GM10248 (cell line): ENCODE data around the gene MS4A12.
"Not testable (repeated sequence)": the region's sequence is repeated elsewhere in the genome, so short reads cannot be mapped to it uniquely, and the experiment has no call there.

Source experiments
- CTCF ChIA-PET: fragments of 300-600 bp; sonication (Branson Sonifier 250); formaldehyde crosslinking; extraction: SDS; loops from one replicate; lab custom pipeline; 2021; ENCODE audit warnings: antibody characterized with exemption; lab: Yijun Ruan, JAX
- POLR2A ChIA-PET: fragments of 350-650 bp; sonication (Branson Sonifier 250); formaldehyde crosslinking; extraction: SDS; loops from one replicate; lab custom pipeline; 2020; ENCODE audit warnings: antibody characterized with exemption; lab: Yijun Ruan, JAX
- DNase-seq: peaks from one replicate; pipeline ENCODE4 v3.0.0; 2012; ENCODE audit errors: extremely low spot score
- TF ChIP-seq, protein P1 (sequence below): IDR thresholded peaks from 2 replicates; pipeline ENCODE4 v1.5.1; 2012; ENCODE audit warnings: mild to moderate bottlenecking, low read depth; ENCODE audit errors: extremely low read depth, missing control alignments, control extremely low read depth

MS4A12 gene

DNA sequence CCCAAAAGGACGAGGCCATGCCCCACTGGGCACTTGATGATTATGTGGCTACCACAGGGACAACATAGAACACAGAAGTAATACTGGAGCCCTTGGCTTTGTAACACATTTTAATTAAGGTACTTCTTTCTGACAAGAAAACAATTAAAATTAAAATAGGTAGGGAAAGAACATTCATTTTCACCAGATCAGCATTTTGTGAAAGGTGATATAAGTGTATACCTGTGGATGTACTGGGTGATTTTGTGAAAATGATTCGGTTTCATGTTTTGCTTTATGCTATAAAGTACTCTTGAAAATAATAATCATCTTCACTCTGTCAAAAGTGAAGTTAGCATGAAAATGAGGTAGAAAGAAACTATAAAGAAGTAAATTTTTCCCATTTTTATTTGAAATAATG lies 876 bp downstream of the MS4A12 start:
- CTCF ChIA-PET = interaction anchor here (1.2 kb wide), 1 partner anchor 447 kb away, joined by 3 read pairs; no protein-coding TSS in a partner anchor
- DNase-seq = no peak
- TF ChIP-seq, protein P1, sequence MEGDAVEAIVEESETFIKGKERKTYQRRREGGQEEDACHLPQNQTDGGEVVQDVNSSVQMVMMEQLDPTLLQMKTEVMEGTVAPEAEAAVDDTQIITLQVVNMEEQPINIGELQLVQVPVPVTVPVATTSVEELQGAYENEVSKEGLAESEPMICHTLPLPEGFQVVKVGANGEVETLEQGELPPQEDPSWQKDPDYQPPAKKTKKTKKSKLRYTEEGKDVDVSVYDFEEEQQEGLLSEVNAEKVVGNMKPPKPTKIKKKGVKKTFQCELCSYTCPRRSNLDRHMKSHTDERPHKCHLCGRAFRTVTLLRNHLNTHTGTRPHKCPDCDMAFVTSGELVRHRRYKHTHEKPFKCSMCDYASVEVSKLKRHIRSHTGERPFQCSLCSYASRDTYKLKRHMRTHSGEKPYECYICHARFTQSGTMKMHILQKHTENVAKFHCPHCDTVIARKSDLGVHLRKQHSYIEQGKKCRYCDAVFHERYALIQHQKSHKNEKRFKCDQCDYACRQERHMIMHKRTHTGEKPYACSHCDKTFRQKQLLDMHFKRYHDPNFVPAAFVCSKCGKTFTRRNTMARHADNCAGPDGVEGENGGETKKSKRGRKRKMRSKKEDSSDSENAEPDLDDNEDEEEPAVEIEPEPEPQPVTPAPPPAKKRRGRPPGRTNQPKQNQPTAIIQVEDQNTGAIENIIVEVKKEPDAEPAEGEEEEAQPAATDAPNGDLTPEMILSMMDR = no peak

DNA sequence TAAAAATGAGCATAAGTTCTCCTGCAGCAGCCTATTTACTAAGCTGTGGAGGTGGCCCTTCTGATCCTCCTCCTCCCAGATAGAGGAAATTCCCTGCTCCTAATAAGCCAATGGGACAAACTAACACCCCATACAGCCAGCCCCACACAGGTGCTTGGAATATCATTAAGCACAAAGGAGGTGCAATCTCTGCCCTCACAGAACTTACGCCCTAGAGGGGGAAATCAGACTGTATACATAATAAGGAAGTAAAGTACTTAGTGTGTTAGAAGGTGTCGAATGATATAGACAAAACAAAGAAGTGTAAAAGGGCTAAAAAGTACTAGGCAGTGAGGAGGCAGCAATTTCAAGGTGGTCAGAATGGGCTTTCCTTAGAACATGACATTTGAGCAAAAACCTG lies 5.8 kb downstream of the MS4A12 start:
- POLR2A ChIA-PET = no interaction called here
- DNase-seq = no peak
- CTCF ChIA-PET = no interaction called here
- TF ChIP-seq, protein P1 = no peak

More for the DNA sequence above, 876 bp downstream of the MS4A12 start:
- POLR2A ChIA-PET = no interaction called here

DNA sequence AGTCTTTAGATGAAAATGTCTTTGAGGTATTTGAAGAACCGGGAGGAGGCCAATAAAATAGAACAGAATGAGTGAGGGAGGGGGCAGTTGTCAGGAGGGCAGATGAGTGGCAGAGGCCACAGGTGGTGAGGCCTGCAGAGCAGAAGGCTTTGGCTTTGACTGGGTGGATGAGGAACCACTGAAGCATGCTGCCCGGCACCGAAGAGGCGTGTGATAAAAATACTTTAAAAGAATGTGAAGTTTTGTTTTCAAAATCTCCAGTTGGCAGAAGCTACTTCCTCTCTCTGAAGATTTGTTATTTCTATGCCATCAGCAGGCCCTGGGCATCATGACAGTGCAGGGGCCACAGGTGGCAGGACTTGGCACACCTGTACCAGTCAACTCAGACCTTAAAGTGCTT lies 6.3 kb downstream of the MS4A12 start:
- TF ChIP-seq, protein P1 = no peak
- ChIA-PET CTCF (no interaction called here), POLR2A (no interaction called here)
- no peak for DNase-seq

DNA sequence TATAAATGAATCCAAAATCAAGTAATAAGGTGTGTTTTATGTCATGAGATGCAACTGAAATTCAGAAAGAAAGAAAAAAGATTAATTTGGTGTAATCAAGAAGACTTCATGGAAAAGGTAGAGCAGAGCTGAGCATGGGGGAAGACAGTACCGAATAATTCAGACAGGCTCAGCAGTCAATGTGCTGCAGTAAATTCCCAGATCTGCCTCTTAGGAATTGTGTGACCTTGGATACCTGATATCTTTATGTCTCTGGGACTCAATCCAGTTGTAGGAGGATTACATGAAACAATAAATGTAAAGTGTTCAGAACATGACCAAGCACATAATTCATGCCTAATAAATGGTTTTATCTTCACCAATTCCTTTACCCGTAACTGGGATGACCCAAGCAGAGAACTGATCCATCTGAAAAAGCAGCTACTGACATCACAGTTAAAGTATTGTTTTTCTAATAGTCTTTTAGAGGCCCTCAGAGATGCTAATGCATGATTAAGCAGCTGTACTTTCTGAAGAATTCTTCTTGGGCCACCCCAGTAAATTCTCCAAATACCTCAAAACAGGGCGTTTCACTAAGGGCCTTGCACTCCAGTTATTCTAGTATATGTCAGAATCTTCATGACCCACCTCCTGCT lies 7.8 kb downstream of the MS4A12 start:
- POLR2A ChIA-PET = no interaction called here
- CTCF ChIA-PET = interaction anchor here (1.0 to 1.2 kb wide), 2 partner anchors 23 to 43 kb away, joined by 3 to 4 read pairs; no protein-coding TSS in a partner anchor
- DNase-seq = no peak
- TF ChIP-seq, protein P1 = no peak

DNA sequence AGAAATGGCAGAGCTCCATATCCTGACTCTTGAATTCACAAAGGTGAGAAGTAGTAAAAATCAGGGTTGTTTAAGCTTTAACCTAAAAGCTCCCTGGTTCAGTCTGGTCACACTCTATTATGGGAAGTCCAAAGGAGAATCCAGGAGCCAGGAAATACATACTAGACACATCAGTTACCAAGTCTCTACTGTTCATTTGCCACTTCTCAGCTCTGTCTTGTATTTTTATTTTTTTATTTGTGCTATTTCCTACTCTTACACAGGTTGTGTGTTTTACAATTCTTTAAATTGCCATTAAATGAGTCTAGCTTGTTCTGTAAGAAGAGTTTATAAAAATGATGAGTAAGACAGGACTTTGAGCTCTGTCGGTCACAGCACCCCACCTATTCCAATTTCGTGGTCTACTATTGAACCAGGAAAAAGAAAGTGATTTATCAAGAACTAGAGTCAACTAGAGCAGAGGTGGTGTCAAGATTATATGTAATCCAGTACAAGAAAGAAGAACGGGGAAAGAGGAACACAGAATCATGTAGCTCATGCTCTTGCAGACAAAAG lies 9.7 kb downstream of the MS4A12 start:
- no peak for DNase-seq
- ChIA-PET CTCF (interaction anchor here (0.8 to 4.5 kb wide), 5 partner anchors 10 to 170 kb away, joined by 3 to 16 read pairs (median 3); no protein-coding TSS in a partner anchor), POLR2A (no interaction called here)
- TF ChIP-seq, protein P1 = no peak

DNA sequence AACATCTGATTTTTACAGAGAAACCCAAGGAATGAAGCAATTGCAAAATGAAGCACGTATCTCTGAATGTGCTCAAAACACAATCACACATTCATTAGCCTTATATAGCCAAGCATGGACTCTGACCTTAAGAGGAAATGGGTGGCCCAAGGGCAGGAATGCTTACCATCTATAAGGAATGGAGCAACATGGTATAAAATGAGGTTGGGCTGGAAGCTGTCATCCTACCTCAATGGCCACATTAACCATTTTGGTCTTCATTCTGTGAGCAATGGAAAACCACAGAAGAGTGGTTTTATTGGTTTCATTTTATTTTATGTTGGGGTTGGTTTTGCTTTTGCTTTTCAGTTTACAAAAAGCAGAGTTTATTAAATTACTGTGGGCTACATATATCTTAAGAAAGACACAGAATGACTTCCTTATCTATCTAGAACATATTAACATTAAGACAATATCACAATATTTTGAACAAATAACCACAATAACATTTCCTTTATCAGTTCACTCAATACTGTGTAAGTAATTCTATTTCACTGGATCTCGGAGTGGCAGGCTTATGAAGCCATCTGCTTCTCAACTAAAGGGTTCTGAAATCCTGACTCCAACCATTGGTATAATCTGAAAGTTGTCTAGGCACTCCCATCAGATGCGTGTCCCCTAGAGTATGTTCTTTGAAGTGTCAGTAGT lies 11.8 kb downstream of the MS4A12 start:
- TF ChIP-seq, protein P1 = no peak
- POLR2A ChIA-PET = no interaction called here
- no peak for DNase-seq
- CTCF ChIA-PET = interaction anchor here (1.9 to 4.5 kb wide), 2 partner anchors 17 to 141 kb away, joined by 5 to 16 read pairs; no protein-coding TSS in a partner anchor

DNA sequence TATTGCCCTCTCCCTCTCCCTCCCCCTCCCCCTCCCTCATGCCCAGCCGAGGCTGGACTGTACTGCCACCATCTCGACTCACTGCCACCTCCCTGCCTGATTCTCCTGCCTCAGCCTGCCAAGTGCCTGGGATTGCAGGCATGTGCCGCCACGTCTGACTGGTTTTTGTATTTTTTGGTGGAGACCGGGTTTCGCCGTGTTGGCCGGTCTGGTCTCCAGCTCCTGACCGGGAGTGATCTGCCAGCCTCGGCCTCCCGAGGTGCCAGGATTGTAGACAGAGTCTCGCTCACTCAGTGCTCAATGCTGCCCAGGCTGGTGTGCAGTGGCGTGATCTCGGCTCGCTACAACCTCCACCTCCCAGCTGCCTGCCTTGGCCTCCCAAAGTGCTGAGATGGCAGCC lies 17.0 kb downstream of the MS4A12 start:
- POLR2A ChIA-PET = not testable (repeated sequence)

DNA sequence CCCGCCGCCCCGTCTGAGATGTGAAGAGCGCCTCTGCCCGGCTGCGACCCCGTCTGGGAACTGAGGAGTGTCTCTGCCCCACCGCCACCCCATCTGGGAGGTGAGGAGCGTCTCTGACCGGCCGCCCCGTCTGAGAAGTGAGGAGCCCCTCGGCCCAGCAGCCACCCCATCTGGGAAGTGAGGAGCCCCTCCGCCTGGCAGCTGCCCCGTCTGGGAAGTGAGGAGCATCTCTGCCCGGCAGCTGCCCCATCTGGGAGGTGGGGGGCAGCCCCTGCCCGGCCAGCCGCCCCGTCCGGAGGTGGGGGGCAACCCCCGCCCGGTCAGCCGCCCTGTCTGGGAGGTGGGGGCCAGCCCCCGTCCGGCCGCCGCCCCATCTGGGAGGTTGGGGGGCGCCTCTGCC lies 17.6 kb downstream of the MS4A12 start:
- DNase-seq, POLR2A ChIA-PET: not testable (repeated sequence)

More for the DNA sequence above, 17.0 kb downstream of the MS4A12 start:
- CTCF ChIA-PET = interaction anchor here (1.3 kb wide), 1 partner anchor 175 kb away, joined by 3 read pairs; no protein-coding TSS in a partner anchor
- DNase-seq = not testable (repeated sequence)

More for the DNA sequence above, 17.6 kb downstream of the MS4A12 start:
- CTCF ChIA-PET = not testable (repeated sequence)
